ENCODE measurements around the gene ASS1. TPM values are rescaled to one million over a fixed set of nuclear protein-coding genes. Genes with fewer than 3 reads are reported as not detected.

ASS1 gene
- total RNA-seq, 1 experiment from 2014 or later: 5.8 TPM

DNA sequence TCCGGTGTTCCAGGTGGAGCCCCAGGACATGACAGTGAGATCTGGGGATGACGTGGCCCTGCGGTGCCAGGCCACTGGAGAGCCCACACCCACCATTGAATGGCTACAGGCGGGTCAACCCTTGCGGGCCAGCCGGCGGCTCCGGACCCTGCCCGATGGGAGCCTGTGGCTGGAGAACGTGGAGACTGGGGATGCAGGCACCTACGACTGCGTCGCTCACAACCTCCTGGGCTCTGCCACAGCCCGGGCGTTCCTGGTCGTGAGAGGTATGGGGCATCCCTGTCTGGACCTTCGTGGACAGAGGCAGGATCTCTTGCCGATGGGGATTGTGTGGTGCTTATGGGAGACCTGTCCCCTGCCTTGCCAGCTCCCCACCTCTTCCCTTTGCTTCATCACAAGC, 26.0 kb upstream of the ASS1 start:
- no peaks in the 10 kb centered on the region for H3K9me3 ChIP-seq (ENCODE audit: low read depth, low read length, poor library complexity, severe bottlenecking)
- ChIA-PET CTCF (no interaction called here), POLR2A (ENCODE audit: low non-redundant PET) (no interaction called here)
- H3K4me3 ChIP-seq (ENCODE audit: low read depth, low read length, poor library complexity, severe bottlenecking): no peak overlapping the region
- no peaks in the 10 kb centered on the region for H3K36me3 ChIP-seq (ENCODE audit: insufficient read depth, low read length, poor library complexity, severe bottlenecking)
- no peak overlapping the region for H3K27ac ChIP-seq (ENCODE audit: low read depth, low read length, poor library complexity, severe bottlenecking)
- peaks cover 55% of the 10 kb centered on the region for H3K27me3 ChIP-seq (replicated peaks; ENCODE audit: insufficient read depth, low read depth, low read length, poor library complexity)
- BruUV-seq (replicated peaks): no TSS peak
- peaks cover 25% of the 10 kb centered on the region for H3K4me1 ChIP-seq (ENCODE audit: insufficient read depth, low read length, poor library complexity, severe bottlenecking)
- intact Hi-C loops (cut with micrococcal nuclease; ENCODE audit: unreplicated experiment): no loop called here
- TF ChIP-seq, protein P1, sequence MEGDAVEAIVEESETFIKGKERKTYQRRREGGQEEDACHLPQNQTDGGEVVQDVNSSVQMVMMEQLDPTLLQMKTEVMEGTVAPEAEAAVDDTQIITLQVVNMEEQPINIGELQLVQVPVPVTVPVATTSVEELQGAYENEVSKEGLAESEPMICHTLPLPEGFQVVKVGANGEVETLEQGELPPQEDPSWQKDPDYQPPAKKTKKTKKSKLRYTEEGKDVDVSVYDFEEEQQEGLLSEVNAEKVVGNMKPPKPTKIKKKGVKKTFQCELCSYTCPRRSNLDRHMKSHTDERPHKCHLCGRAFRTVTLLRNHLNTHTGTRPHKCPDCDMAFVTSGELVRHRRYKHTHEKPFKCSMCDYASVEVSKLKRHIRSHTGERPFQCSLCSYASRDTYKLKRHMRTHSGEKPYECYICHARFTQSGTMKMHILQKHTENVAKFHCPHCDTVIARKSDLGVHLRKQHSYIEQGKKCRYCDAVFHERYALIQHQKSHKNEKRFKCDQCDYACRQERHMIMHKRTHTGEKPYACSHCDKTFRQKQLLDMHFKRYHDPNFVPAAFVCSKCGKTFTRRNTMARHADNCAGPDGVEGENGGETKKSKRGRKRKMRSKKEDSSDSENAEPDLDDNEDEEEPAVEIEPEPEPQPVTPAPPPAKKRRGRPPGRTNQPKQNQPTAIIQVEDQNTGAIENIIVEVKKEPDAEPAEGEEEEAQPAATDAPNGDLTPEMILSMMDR (conservative IDR thresholded peaks at IDR 0.05; ENCODE audit: low read depth, low read length): no peak
- TF ChIP-seq EZH2 (IDR thresholded peaks at IDR 0.05; ENCODE audit: borderline replicate concordance, low read depth, low read length, poor library complexity, severe bottlenecking): no peak
- no peak for DNase-seq (ENCODE audit: low spot score)

DNA sequence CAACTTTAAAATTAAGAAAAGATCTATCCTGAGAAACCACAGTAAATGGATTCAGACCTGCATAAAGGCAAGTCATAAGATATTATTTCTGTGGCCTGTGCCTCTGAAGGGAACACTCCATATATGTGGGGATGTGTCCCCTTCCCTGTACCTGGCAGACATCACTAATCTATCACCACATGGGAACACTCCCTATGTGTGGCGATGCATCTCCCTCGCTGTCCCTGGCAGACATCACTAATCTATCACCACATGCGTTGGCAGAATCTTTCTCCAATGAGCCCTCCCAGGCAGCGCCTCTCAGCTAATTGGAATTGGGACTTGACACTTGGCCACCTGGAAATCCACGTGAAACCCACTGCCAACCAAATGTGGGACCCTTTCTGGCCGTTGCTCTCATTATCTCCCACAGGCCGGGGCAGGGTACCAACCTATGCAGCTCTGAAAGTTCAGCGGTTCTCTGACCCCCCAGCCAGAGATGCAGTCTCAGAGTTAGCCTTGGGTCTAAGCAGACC, 25.2 kb upstream of the ASS1 start:
- no peaks in the 10 kb centered on the region for H3K9me3 ChIP-seq (ENCODE audit: low read depth, low read length, poor library complexity, severe bottlenecking)
- H3K27ac ChIP-seq (ENCODE audit: low read depth, low read length, poor library complexity, severe bottlenecking): no peak overlapping the region
- no peak overlapping the region for H3K4me3 ChIP-seq (ENCODE audit: low read depth, low read length, poor library complexity, severe bottlenecking)
- BruUV-seq (replicated peaks): no TSS peak
- intact Hi-C loops (cut with micrococcal nuclease; ENCODE audit: unreplicated experiment): loop anchor here (5.0 kb wide), 1 partner anchor 302 kb away; no protein-coding TSS in a partner anchor
- DNase-seq (ENCODE audit: low spot score): no peak
- peaks cover 25% of the 10 kb centered on the region for H3K4me1 ChIP-seq (ENCODE audit: insufficient read depth, low read length, poor library complexity, severe bottlenecking)
- CTCF ChIA-PET: no interaction called here
- no peaks in the 10 kb centered on the region for H3K36me3 ChIP-seq (ENCODE audit: insufficient read depth, low read length, poor library complexity, severe bottlenecking)
- POLR2A ChIA-PET (ENCODE audit: low non-redundant PET): no interaction called here
- peaks cover 49% of the 10 kb centered on the region for H3K27me3 ChIP-seq (replicated peaks; ENCODE audit: insufficient read depth, low read depth, low read length, poor library complexity)
- no peak for TF ChIP-seq EZH2 (IDR thresholded peaks at IDR 0.05; ENCODE audit: borderline replicate concordance, low read depth, low read length, poor library complexity, severe bottlenecking)
- TF ChIP-seq, protein P1 (conservative IDR thresholded peaks at IDR 0.05; ENCODE audit: low read depth, low read length): no peak

DNA sequence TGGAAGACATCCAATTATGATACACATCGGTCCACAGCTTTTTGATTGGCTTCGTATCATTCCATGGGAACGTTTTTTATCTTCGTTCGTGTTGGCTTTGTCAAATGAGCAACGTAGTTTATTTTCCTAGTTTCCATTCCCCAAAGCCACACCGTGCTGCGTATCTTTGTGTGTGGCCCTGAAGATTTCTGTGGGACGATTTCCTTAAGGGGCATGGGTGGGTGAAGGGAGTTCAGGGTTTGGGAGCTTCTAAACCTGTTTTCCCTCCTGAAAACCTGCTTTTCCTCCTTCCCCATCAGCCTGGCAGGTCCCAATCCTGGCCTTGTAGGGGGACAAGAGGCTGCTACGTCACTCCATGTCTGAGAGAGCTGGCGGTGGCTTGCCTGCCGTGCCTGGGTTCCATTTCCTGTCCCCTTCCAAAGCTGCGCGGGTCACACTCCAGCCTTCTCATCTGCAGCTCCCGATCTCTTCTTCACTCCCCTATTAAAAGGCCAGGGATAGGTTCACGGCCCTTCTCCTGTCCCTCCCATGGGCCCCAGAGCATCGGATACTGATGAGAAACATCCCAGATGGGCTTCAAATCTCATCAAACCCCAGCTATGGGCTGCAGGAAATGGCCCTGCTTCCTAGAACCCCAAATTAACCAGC, 23.5 kb upstream of the ASS1 start:
- no TSS peak for BruUV-seq (replicated peaks)
- ChIA-PET CTCF (no interaction called here), POLR2A (ENCODE audit: low non-redundant PET) (interaction anchor here (0.7 kb wide), 1 partner anchor 149 kb away, joined by 4 read pairs; no protein-coding TSS in a partner anchor)

More for the DNA sequence above, 23.5 kb upstream of the ASS1 start:
- DNase-seq (ENCODE audit: low spot score): no peak
- TF ChIP-seq EZH2 (IDR thresholded peaks at IDR 0.05; ENCODE audit: borderline replicate concordance, low read depth, low read length, poor library complexity, severe bottlenecking): no peak
- TF ChIP-seq, protein P1 (conservative IDR thresholded peaks at IDR 0.05; ENCODE audit: low read depth, low read length): no peak
- intact Hi-C loops (cut with micrococcal nuclease; ENCODE audit: unreplicated experiment): loop anchor here (5.0 kb wide), 1 partner anchor 304 kb away; no protein-coding TSS in a partner anchor
- Histone ChIP-seq H3K9me3 (ENCODE audit: low read depth, low read length, poor library complexity, severe bottlenecking) (no peaks in the 10 kb centered on the region), H3K36me3 (ENCODE audit: insufficient read depth, low read length, poor library complexity, severe bottlenecking) (no peaks in the 10 kb centered on the region), H3K4me3 (ENCODE audit: low read depth, low read length, poor library complexity, severe bottlenecking) (no peak overlapping the region), H3K4me1 (ENCODE audit: insufficient read depth, low read length, poor library complexity, severe bottlenecking) (peaks cover 25% of the 10 kb centered on the region), H3K27ac (ENCODE audit: low read depth, low read length, poor library complexity, severe bottlenecking) (no peak overlapping the region), H3K27me3 (replicated peaks; ENCODE audit: insufficient read depth, low read depth, low read length, poor library complexity) (peaks cover 43% of the 10 kb centered on the region)
